Activated CD8-positive, alpha-beta T cell treated with anti-CD3 and anti-CD28 coated beads, Interleukin-2, amount 10 ng/mL, durations not matched to agents 7 days and 5 days (primary cell): ENCODE measurements around the gene IGF1R. TPM values are rescaled to one million over a fixed set of nuclear protein-coding genes. Genes with fewer than 3 reads are reported as not detected.

ENCODE experiments used
- ATAC-seq: fragments of 150-1000 bp; cut with Tn5 transposase; one replicate; pipeline ENCODE4 v1.10.0; 2021; ENCODE audit warnings: moderate library complexity
- CTCF ChIA-PET: fragments of 350-600 bp; sonication (Branson Sonifier 250); formaldehyde crosslinking; loops from one replicate; lab custom pipeline; 2021; ENCODE audit warnings: antibody characterized with exemption; lab: Charles Lee
- POLR2A ChIA-PET: fragments of 350-600 bp; sonication (Branson Sonifier 250); formaldehyde crosslinking; loops from one replicate; lab custom pipeline; 2021; ENCODE audit warnings: antibody characterized with exemption; lab: Charles Lee
- DNase-seq: peaks from one replicate; pipeline ENCODE4 v3.0.0-alpha.2; 2020
- H3K27ac Mint-ChIP-seq: one replicate; pipeline ENCODE4 v1.8.0; 2021; ENCODE audit warnings: mild to moderate bottlenecking, mixed read lengths
- H3K27me3 Mint-ChIP-seq: one replicate; pipeline ENCODE4 v1.8.0; 2021; ENCODE audit warnings: low read depth, mixed read lengths
- H3K36me3 Mint-ChIP-seq: one replicate; pipeline ENCODE4 v1.8.0; 2021; ENCODE audit warnings: low read depth, mixed read lengths
- H3K4me1 Mint-ChIP-seq: one replicate; pipeline ENCODE4 v1.8.0; 2021; ENCODE audit warnings: low read depth, mixed read lengths
- H3K4me3 Mint-ChIP-seq: one replicate; pipeline ENCODE4 v1.8.0; 2021; ENCODE audit warnings: mild to moderate bottlenecking, mixed read lengths
- H3K9me3 Mint-ChIP-seq: one replicate; pipeline ENCODE4 v1.8.0; 2022; ENCODE audit warnings: mixed read lengths; ENCODE audit not compliant: insufficient read depth
- total RNA-seq, 2 experiments: library from RNA; stranded (reverse); gene quantifications; one replicate each; pipeline ENCODE4 v1.2.3, GENCODE V29; 2021

IGF1R gene
- total RNA-seq, 2 experiments from 2014 or later = 9.1 to 10.6 TPM

- Mint-ChIP-seq H3K4me3 (no peak overlapping the region), H3K9me3 (no peaks in the 10 kb centered on the region), H3K4me1 (peaks cover 27% of the 10 kb centered on the region), H3K27ac (peak overlapping the region; percentile 3), H3K27me3 (peaks cover 2% of the 10 kb centered on the region), H3K36me3 (no peaks in the 10 kb centered on the region)
- POLR2A ChIA-PET = no interaction called here
- ATAC-seq = peak; percentile 73
- CTCF ChIA-PET = interaction anchor here (1.0 to 3.3 kb wide), 6 partner anchors 11 to 349 kb away, joined by 3 to 36 read pairs (median 3); no protein-coding TSS in a partner anchor
- peak; percentile 48 for DNase-seq
These were observed 128.4 kb downstream of the IGF1R start for GRCh38 chr15:98776607-98777281.

DNA sequence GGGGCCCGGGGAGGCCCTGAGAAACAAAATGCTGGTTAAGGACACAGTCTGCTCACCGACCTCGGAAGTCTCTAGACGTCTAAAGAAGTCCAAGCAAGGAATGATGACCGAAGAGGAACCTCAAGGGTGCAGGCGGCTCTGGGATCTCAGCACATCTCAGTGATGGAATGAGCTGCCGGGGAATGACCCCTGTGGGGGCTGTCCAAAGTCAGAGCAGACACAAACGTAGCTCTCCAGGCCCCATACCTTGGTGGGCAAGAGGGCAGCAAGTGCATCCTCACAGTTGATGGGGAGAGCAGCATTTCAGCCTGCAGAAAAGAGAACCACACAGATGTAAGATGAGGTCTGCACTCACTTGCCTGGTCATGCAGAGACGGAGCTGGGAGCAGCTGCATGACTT lies 129.1 kb downstream of the IGF1R start:
- DNase-seq (no peak), ATAC-seq (no peak)
- POLR2A ChIA-PET = no interaction called here
- no peaks in the 10 kb centered on the region for H3K36me3 Mint-ChIP-seq
- H3K27me3 Mint-ChIP-seq = peaks cover 2% of the 10 kb centered on the region
- H3K27ac Mint-ChIP-seq = no peak overlapping the region
- peaks cover 27% of the 10 kb centered on the region for H3K4me1 Mint-ChIP-seq
- H3K4me3 Mint-ChIP-seq = no peak overlapping the region
- H3K9me3 Mint-ChIP-seq = no peaks in the 10 kb centered on the region
- CTCF ChIA-PET = interaction anchor here (1.0 to 4.5 kb wide), 8 partner anchors 12 to 349 kb away, joined by 3 to 36 read pairs (median 3); no protein-coding TSS in a partner anchor

DNA sequence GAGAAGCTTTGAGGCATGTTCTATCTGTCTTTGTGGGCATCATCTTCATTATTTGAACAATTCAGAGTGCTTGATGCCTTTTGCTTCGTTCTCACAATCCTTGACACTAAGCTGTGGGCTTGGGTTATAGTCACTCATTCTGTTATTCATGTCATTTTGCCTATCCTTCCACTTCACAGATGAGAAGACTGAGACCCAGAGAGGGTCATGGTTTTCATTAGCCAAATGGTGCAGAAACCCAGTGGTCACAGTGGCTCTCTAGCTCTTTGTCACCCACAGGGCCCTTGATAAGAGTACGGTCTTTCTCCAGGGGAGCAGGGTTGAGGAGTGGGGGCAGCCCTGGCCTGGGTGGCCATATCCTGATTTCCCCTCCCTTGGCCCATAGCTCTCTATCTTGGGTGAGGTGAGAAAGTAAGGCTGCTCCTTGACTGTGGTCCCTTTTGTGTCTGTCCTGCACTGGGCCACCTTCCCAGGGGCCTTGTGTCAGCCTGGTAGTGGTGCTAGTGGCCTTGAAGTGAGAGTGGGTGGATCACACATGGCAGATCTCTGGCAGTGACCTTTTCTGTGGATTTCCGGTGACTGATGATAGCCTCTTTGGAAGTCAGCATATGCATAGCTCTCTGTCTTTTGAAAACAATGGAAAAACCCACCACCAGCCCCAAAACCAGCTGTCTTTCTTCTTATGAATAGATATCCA lies 130.1 kb downstream of the IGF1R start:
- Mint-ChIP-seq H3K27me3 (peaks cover 2% of the 10 kb centered on the region), H3K4me3 (no peak overlapping the region), H3K4me1 (peaks cover 27% of the 10 kb centered on the region), H3K27ac (no peak overlapping the region), H3K9me3 (no peaks in the 10 kb centered on the region), H3K36me3 (no peaks in the 10 kb centered on the region)
- no peak for ATAC-seq
- POLR2A ChIA-PET = no interaction called here
- DNase-seq = no peak
- CTCF ChIA-PET = interaction anchor here (0.9 to 4.5 kb wide), 15 partner anchors 11 to 350 kb away, joined by 3 to 36 read pairs (median 5); no protein-coding TSS in a partner anchor

DNA sequence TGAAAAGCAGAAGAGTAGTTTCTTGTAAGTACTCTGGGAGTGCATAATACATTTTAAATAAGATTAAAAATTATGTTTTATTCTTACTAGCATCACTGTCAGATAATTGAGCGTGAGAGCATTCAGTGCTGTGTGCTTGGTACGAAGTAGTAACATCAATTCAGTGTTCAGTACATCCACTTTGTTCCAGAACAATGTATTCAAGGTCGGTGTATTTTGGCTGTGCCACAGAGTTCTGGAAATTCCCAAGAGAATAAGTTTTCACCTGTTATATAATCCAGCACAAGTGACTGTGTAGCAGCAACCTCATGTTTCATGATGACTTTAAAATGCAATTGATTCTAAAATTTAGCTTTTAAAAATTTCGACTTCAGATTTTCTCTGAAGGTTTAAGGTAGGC lies 130.6 kb downstream of the IGF1R start:
- Mint-ChIP-seq H3K27ac (no peak overlapping the region), H3K4me1 (peaks cover 27% of the 10 kb centered on the region), H3K9me3 (no peaks in the 10 kb centered on the region), H3K4me3 (no peak overlapping the region), H3K27me3 (peaks cover 2% of the 10 kb centered on the region), H3K36me3 (no peaks in the 10 kb centered on the region)
- ChIA-PET CTCF (interaction anchor here (0.9 to 4.5 kb wide), 24 partner anchors 8 to 301 kb away, joined by 3 to 36 read pairs (median 5); no protein-coding TSS in a partner anchor), POLR2A (no interaction called here)
- DNase-seq (no peak), ATAC-seq (no peak)

DNA sequence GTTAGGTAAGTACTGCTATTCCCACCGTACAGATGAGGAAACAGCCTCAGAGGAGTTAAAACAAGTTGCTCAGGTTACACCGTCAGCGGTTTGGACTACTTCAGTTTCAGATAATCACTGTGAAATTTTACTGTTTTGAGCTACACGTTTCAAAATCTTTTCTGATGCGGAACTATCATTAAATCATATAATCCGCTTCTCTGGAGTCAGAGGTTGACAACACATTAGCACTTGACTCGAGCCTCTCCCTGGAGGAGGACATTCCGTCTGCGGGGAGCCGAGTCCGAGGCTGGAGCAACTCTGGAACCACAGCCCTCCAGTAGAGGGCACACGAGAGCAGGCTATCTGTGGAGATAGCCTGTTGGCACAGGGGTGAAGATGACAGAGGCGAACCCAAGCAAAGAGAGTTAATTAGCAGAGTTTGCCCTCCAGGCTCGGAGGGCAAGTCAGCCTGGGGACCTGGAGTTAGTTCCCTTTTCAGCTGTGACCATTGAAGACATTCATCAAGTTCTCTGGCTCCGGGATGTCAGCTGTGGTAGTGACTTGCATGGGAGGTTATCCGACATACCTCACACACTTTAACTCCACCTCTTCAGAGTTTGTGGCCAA lies 131.2 kb downstream of the IGF1R start:
- CTCF ChIA-PET = interaction anchor here (0.9 to 4.5 kb wide), 27 partner anchors 9 to 300 kb away, joined by 3 to 36 read pairs (median 5); no protein-coding TSS in a partner anchor
- no peaks in the 10 kb centered on the region for H3K27me3 Mint-ChIP-seq
- no peak overlapping the region for H3K27ac Mint-ChIP-seq
- peaks cover 27% of the 10 kb centered on the region for H3K4me1 Mint-ChIP-seq
- no peaks in the 10 kb centered on the region for H3K9me3 Mint-ChIP-seq
- DNase-seq (peak; percentile 76), ATAC-seq (peak; percentile 86)
- H3K4me3 Mint-ChIP-seq = no peak overlapping the region
- POLR2A ChIA-PET = no interaction called here
- H3K36me3 Mint-ChIP-seq = no peaks in the 10 kb centered on the region

DNA sequence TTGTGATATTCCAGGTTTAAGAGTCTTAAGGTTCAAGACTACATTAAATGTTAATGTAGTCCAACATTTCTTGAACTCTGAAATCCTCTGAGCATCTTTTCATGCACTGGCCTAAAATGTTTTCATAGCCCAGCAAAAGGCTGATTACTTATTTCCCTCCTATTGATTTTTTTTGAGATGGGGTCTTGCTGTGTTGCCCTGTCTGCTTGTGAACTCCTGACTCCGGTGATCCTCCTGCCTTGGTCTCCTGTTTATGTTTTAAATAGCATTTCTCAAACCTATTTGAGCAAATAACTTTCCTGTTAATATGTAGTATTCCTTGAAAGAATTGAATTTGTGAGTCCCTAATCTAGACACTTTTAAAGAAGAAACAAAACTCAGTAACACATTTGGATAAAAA lies 133.5 kb downstream of the IGF1R start:
- Mint-ChIP-seq H3K27ac (no peak overlapping the region), H3K4me3 (no peak overlapping the region), H3K9me3 (no peaks in the 10 kb centered on the region), H3K27me3 (no peaks in the 10 kb centered on the region), H3K4me1 (peaks cover 20% of the 10 kb centered on the region), H3K36me3 (no peaks in the 10 kb centered on the region)
- DNase-seq = no peak
- ChIA-PET CTCF (interaction anchor here (1.2 to 4.5 kb wide), 4 partner anchors 11 to 295 kb away, joined by 4 to 33 read pairs (median 6); no protein-coding TSS in a partner anchor), POLR2A (no interaction called here)
- ATAC-seq = no peak

DNA sequence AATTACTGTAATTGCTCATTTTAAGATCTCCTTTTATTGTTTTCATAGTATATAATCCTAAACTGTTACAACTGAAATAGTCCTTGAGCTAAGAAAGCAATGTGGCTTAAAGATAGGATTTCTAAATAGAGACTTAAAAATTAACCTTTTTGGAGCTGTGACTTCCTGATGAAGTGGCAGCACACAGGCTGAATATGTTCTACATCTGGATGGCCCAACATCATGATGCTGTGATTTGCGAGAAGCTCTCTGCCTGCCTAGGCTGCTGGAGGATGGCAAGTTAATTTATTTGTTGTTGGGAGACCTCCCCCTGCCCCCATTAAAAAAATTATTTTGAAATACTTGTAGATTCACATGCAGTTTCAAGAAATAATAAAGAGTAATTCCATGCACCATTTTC lies 134.5 kb downstream of the IGF1R start:
- Mint-ChIP-seq H3K27ac (no peak overlapping the region), H3K9me3 (no peaks in the 10 kb centered on the region), H3K4me3 (no peak overlapping the region), H3K36me3 (no peaks in the 10 kb centered on the region), H3K27me3 (no peaks in the 10 kb centered on the region), H3K4me1 (peaks cover 10% of the 10 kb centered on the region)
- ATAC-seq (no peak), DNase-seq (no peak)
- POLR2A ChIA-PET = no interaction called here
- CTCF ChIA-PET = interaction anchor here (1.3 kb wide), 1 partner anchor 294 kb away, joined by 5 read pairs; no protein-coding TSS in a partner anchor

- ATAC-seq = no peak
- Mint-ChIP-seq H3K4me1 (peaks cover 7% of the 10 kb centered on the region), H3K4me3 (no peak overlapping the region), H3K27ac (no peak overlapping the region), H3K27me3 (no peaks in the 10 kb centered on the region), H3K36me3 (no peaks in the 10 kb centered on the region), H3K9me3 (no peaks in the 10 kb centered on the region)
- CTCF ChIA-PET = no interaction called here
- DNase-seq = no peak
- POLR2A ChIA-PET = no interaction called here
These were observed 137.1 kb downstream of the IGF1R start for GRCh38 chr15:98785431-98785806.

- Mint-ChIP-seq H3K27me3 (no peaks in the 10 kb centered on the region), H3K4me1 (peaks cover 7% of the 10 kb centered on the region), H3K27ac (no peak overlapping the region), H3K9me3 (no peaks in the 10 kb centered on the region), H3K4me3 (no peak overlapping the region), H3K36me3 (no peaks in the 10 kb centered on the region)
- POLR2A ChIA-PET = no interaction called here
- no peak for DNase-seq
- ATAC-seq = no peak
- CTCF ChIA-PET = no interaction called here
These were observed 137.7 kb downstream of the IGF1R start for GRCh38 chr15:98785807-98786621.

DNA sequence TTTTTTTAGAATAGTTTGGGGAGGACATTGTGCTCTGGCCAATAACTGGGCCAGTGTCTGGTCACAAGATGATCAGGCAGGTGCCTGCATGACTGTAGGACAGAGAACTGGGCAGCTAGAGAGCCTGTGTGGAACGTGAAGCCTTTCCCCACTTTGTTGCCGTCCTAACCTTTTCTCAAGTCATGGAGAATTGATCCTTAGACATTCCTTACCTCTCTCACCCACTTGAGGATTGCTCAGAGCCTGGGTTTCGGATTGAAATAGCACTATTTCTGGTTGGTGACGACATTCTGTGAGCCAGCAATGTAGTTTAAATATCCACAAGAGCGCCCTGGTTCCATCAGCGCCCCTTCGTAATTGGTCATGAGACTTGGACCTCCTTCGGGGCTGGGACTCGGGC lies 138.4 kb downstream of the IGF1R start:
- CTCF ChIA-PET = no interaction called here
- ATAC-seq = no peak
- POLR2A ChIA-PET = no interaction called here

GRCh38 chr15:98787194-98787593 lies 138.9 kb downstream of the IGF1R start:
- Mint-ChIP-seq H3K9me3 (no peaks in the 10 kb centered on the region), H3K27ac (no peak overlapping the region), H3K4me3 (no peak overlapping the region), H3K36me3 (no peaks in the 10 kb centered on the region), H3K27me3 (no peaks in the 10 kb centered on the region), H3K4me1 (peaks cover 7% of the 10 kb centered on the region)
- no peak for ATAC-seq
- POLR2A ChIA-PET = no interaction called here
- DNase-seq = no peak
- CTCF ChIA-PET = interaction anchor here (5.0 kb wide), 1 partner anchor 9 kb away, joined by 36 read pairs; no protein-coding TSS in a partner anchor

More for the DNA sequence above, 138.4 kb downstream of the IGF1R start:
- H3K9me3 Mint-ChIP-seq = no peaks in the 10 kb centered on the region
- H3K4me1 Mint-ChIP-seq = peaks cover 7% of the 10 kb centered on the region
- no peaks in the 10 kb centered on the region for H3K27me3 Mint-ChIP-seq
- H3K27ac Mint-ChIP-seq = no peak overlapping the region
- no peak for DNase-seq
- H3K36me3 Mint-ChIP-seq = no peaks in the 10 kb centered on the region
- H3K4me3 Mint-ChIP-seq = no peak overlapping the region
